ENCODE results near the gene RAI1. TPM values are rescaled to one million over a fixed set of nuclear protein-coding genes. Genes with fewer than 3 reads are reported as not detected.
A peak's percentile ranks its signal among the peaks of the same experiment; 100 is the strongest.

The RAI1 gene
- total and polyA plus RNA-seq, 7 donors, result 1.8 to 31.9 (median 9.3) TPM

GRCh38 chr17:17679243-17679642 is 2.0 kb upstream of the RAI1 start:
- 93 to 94% methylated on average over 6 of the region's 6 CpGs for WGBS, 2 donors

DNA sequence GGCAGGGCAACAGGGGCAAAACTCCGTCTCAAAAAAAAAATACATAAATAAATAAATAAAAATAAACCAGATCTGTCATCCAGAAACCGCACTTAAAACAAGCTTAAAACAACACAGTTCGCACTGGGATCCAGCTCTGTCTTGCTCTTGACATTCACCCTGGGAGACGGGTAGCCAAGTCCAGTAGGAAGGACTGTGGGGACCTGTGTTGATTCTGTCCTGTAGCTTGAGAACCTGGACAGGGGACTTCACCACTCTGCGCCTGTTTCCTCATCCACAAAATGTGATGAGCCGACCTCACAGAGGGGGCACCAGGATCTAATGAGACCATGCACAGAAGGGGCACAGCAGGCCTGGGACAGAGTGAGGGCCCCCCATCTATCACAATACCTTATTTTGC is 1.5 kb upstream of the RAI1 start:
- intact Hi-C loops (cut with DNase I), result loop anchor here (2.0 to 10.0 kb wide), 8 partner anchors 58 to 505 kb away; partner anchors contain the start of genes ALKBH5, ATPAF2, DRC3 and GID4
- no peak overlapping the region for H3K27ac ChIP-seq
- DNase-seq, result no peak
- no peaks in the 10 kb centered on the region for H3K27me3 ChIP-seq
- peaks cover 0 to 24% (median 22%) of the 10 kb centered on the region in 4 donors for H3K4me1 ChIP-seq
- H3K9me3 ChIP-seq, result no peaks in the 10 kb centered on the region
- TF ChIP-seq CTCF (IDR thresholded peaks at IDR 0.05) (no peak), POLR2AphosphoS5 (IDR thresholded peaks at IDR 0.05) (no peak), POLR2A (IDR thresholded peaks at IDR 0.05) (no peak), EP300 (IDR thresholded peaks at IDR 0.05) (no peak)
- no peak overlapping the region for H3K4me3 ChIP-seq
- no peaks in the 10 kb centered on the region for H3K36me3 ChIP-seq
- WGBS, 2 donors, result 90 to 91% methylated on average over 6 of the region's 6 CpGs

More at GRCh38 chr17:17679243-17679642, 2.0 kb upstream of the RAI1 start:
- Histone ChIP-seq H3K27me3 (no peaks in the 10 kb centered on the region), H3K4me1 (peaks cover 0 to 20% (median 18%) of the 10 kb centered on the region in 4 donors), H3K9me3 (no peaks in the 10 kb centered on the region), H3K4me3 (no peak overlapping the region), H3K36me3 (no peaks in the 10 kb centered on the region), H3K27ac (no peak overlapping the region)
- no peak for DNase-seq
- intact Hi-C loops (cut with DNase I), result no loop called here
- TF ChIP-seq POLR2A (IDR thresholded peaks at IDR 0.05), result no peak
- no peak for TF ChIP-seq POLR2AphosphoS5 (IDR thresholded peaks at IDR 0.05)
- TF ChIP-seq EP300 (IDR thresholded peaks at IDR 0.05), result no peak
- TF ChIP-seq CTCF (IDR thresholded peaks at IDR 0.05), result no peak

DNA sequence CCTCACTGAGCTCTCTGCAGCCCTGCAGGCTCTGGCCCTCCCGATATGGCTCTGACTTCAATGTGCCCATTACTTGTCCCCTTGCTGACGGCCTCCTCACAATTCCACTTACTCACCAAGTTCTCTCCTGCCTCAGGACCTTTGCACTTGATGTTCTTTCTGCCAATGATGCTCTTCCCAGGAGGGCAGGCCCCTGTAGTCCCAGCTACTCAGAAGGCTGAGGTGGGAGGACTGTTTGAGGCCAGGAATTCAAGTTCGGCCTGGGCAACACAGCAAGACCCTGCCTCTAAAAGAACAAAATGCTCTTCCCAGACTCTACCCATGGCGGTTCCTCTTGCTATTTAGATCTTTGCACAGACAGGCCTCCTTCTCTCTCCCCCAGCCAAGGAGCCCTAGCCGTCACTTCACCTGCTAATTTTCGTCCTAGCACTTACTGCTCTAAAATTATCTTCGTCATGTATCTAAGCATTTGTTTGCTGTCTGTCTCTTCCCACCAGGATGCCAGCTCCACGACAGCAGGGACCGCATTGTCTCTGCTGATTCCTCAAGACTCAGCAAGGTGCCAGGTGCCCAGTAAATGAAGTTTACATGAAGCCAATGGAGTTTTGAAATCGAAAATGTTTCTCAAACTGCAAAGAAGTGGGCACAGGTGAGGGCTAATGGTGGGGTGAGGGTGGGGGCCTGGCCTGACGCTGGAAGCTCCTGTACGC is 626 bp upstream of the RAI1 start:
- Histone ChIP-seq H3K4me1 (peaks cover 0 to 33% (median 31%) of the 10 kb centered on the region in 4 donors), H3K36me3 (no peaks in the 10 kb centered on the region), H3K27me3 (no peaks in the 10 kb centered on the region), H3K27ac (peak overlapping the region; percentile 93 to 99 (median 97)), H3K9me3 (no peaks in the 10 kb centered on the region), H3K4me3 (peak overlapping the region in 3 of 4 donors; percentile 66 to 86 (median 84))
- intact Hi-C loops (cut with DNase I), result loop anchor here (1.0 to 10.0 kb wide), 10 partner anchors 57 to 504 kb away; partner anchors contain the start of genes ALKBH5, ATPAF2, DRC3 and GID4
- DNase-seq, result no peak
- TF ChIP-seq POLR2A (IDR thresholded peaks at IDR 0.05) (no peak), CTCF (IDR thresholded peaks at IDR 0.05) (peak in 1 of 4 experiments; percentile 21)
- WGBS, 2 donors, result 48 to 54% methylated on average over 12 of the region's 12 CpGs

DNA sequence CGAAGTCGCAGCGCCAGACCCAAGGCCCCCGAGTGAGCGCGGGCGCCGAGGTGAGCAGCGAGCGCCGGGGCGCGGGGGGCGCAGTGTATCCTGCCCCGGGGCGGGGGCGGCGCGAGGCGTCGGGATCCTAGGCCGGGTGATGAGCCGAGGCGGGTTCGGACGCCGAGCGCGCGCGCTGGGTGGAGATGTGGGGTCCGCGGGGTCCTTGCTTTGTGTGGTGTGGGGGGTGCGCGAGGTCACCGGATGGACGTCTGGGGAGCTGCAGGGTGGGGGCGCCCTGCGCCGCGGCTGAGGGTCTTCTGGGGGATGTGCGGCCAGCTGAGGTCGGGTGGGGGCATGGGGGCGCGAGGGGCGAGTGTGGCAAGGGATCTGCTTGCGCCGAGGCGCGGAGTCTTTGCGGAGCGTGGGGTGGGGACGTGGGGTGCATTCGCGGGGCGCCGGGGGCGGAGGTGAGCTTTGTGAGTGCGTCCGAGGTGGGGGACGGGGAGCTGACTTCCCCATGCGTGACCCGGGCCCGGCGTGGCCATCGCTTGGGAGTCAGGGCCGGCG is 560 bp downstream of the RAI1 start:
- Histone ChIP-seq H3K27me3 (no peaks in the 10 kb centered on the region), H3K36me3 (no peaks in the 10 kb centered on the region), H3K4me3 (peak overlapping the region; percentile 62 to 86 (median 75)), H3K27ac (peak overlapping the region; percentile 93 to 99 (median 97)), H3K4me1 (peaks cover 0 to 45% (median 43%) of the 10 kb centered on the region in 4 donors), H3K9me3 (no peaks in the 10 kb centered on the region)
- intact Hi-C loops (cut with DNase I), result loop anchor here (1.0 to 10.0 kb wide), 10 partner anchors 55 to 503 kb away; partner anchors contain the start of genes ALKBH5, ATPAF2, DRC3 and GID4
- peak; percentile 80 for DNase-seq
- 1% methylated on average over 68 of the region's 68 CpGs for WGBS, 2 donors
- TF ChIP-seq EP300 (IDR thresholded peaks at IDR 0.05), result no peak
- TF ChIP-seq POLR2A (IDR thresholded peaks at IDR 0.05), result no peak
- TF ChIP-seq POLR2AphosphoS5 (IDR thresholded peaks at IDR 0.05), result no peak
- TF ChIP-seq CTCF (IDR thresholded peaks at IDR 0.05), result no peak

All from sigmoid colon (tissue), 7 donors.